Glomerular endothelial cell (primary cell): Measurements from ENCODE around the gene CNOT9. TPM values are rescaled to one million over a fixed set of nuclear protein-coding genes. Genes with fewer than 3 reads are reported as not detected.

Experiments
- DNase-seq: peaks from one replicate; pipeline ENCODE4 v3.0.0-alpha.2; 2011; ENCODE audit warnings: low read depth, low spot score; ENCODE audit errors: extremely low read depth
- total RNA-seq: library from RNA; depleted of rRNA; stranded (reverse); fragments of >200 nt; gene quantifications from 2 replicates; pipeline ENCODE4 v1.2.3, GENCODE V29; 2015

Gene CNOT9
- total RNA-seq, 1 donor from 2014 or later, result 72.8 TPM

DNA sequence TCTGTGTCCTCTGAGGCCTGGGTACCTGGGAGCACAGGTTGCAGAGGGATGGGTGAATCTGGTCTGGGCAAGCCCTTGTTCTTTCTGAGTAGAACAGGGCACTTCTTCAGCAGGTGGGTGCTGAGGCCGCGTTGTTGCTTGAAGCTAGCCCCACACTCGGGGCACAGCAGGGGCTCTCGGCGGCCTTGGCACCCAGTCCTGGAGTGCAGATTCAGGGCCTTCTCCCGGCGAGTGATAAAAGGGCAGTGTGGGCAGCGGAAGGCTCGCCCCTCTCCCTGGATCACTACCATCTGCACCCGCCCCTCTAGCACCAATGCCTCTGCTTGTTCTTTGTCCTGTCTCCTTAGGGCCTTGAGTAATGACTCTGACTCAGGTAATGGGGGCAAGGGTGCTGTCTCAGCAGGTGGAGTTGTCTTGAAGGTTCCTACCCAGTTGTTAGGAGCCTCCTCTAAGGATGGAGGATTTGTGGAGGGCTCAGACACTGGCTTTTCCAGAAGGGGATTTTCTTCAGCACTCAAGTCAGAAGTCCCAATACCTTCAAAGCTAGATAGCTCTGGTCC, 75.2 kb downstream of the CNOT9 start:
- no peak for DNase-seq

DNA sequence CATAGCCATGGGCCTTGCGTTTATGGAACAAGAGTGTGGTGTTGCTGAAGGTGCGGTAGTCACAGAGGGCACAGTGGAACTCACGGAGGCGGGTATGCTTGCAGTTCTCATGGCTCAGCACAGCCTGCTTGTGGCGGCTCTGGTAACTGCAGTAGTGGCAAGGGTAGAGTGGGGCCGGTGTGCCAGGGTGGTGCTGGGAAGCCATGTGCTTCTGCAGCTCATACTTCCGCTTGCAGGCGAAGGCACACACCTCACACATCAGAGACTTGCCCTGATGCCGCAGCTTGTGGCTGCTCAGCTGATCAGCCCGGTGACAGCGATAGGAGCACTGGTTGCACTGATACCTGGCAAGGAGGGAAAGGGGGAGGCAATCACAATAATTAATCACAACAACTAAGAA, 76.1 kb downstream of the CNOT9 start:
- DNase-seq, result no peak

DNA sequence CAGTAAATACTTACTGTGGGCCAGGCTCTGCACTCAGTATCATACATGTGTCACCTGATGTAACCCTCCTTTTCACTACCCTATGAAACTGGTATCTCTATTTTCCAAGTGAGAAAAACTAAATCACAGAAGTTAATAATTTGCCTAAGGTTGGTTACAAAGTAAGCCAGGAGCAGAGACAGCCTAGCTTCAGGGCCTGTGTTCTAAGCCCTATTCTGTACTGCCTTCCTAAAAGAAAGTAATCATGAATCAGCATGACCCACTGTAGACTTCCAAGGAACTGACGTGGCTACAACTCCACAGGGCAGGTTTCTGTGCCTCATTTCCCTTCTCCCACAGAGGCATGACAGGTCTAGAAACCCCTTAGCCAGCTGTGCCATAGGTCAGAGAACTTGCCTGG, 76.5 kb downstream of the CNOT9 start:
- DNase-seq, result no peak

Other genes starting within 250 kb of the CNOT9 start
- gene CATIP, start 212.0 kb upstream of the CNOT9 start, total RNA-seq, result not detected in 2 replicates
- gene SLC11A1, start 186.6 kb upstream of the CNOT9 start, total RNA-seq, result 0.05 TPM in 1 of 2 replicates, not detected in the other
- 58.7 and 72.6 TPM in 2 replicates for gene CTDSP1, start 169.0 kb upstream of the CNOT9 start, total RNA-seq
- not detected in 2 replicates for gene VIL1, start 149.7 kb upstream of the CNOT9 start, total RNA-seq
- 6.9 and 7.6 TPM in 2 replicates for gene USP37, start 488 bp upstream of the CNOT9 start, total RNA-seq
- gene PLCD4, start 39.1 kb downstream of the CNOT9 start, total RNA-seq, result 0.05 and 0.93 TPM in 2 replicates
- 22.4 and 28.7 TPM in 2 replicates for gene ZNF142, start 90.8 kb downstream of the CNOT9 start, total RNA-seq
- gene BCS1L, start 90.8 kb downstream of the CNOT9 start, total RNA-seq, result 30.9 and 37.6 TPM in 2 replicates
- gene RNF25, start 103.2 kb downstream of the CNOT9 start, total RNA-seq, result 24.0 and 25.9 TPM in 2 replicates
- gene STK36, start 103.2 kb downstream of the CNOT9 start, total RNA-seq, result 26.3 and 27.6 TPM in 2 replicates
- gene TTLL4, start 142.0 kb downstream of the CNOT9 start, total RNA-seq, result 14.8 and 21.1 TPM in 2 replicates
- gene CYP27A1, start 213.3 kb downstream of the CNOT9 start, total RNA-seq, result 15.8 and 24.0 TPM in 2 replicates